SK-N-SH (cell line): Measurements from ENCODE around the gene HSPD1. TPM values are rescaled to one million over a fixed set of nuclear protein-coding genes. Genes with fewer than 3 reads are reported as not detected.
A peak's percentile ranks its signal among the peaks of the same experiment; 100 is the strongest.

Experiments used
- CTCF ChIA-PET: fragments of 300-600, 350-600 bp; formaldehyde crosslinking; extraction: SDS; loops from one replicate; lab custom pipeline; 2021; lab: Yijun Ruan, JAX
- POLR2A ChIA-PET: fragments of 350-600 bp; sonication (Branson Sonifier 250); formaldehyde crosslinking; extraction: SDS; loops from one replicate; lab custom pipeline; 2020; ENCODE audit warnings: antibody characterized with exemption, inconsistent platforms; lab: Yijun Ruan, JAX
- DNase-seq: peaks from one replicate; pipeline ENCODE4 v3.0.0; 2012
- H2AFZ ChIP-seq: fragments of 200-600 bp; sonication (generic); 2 replicates; pipeline ENCODE4 v1.8.1; 2016; ENCODE audit warnings: antibody characterized with exemption, mild to moderate bottlenecking, low read depth
- H3F3A ChIP-seq: fragments of 200-600 bp; sonication (generic); replicated peaks from 2 replicates; pipeline ENCODE3; 2016; ENCODE audit warnings: antibody characterized with exemption, mild to moderate bottlenecking; ENCODE audit not compliant: insufficient read depth
- H3K27ac ChIP-seq, 2 experiments: fragments of 200-500 bp in 1 of 2; fragments of 200-600 bp in 1 of 2; sonication (Bioruptor generic) in 1 of 2; sonication (generic), shearing (Covaris generic) in 1 of 2; 2 replicates each; pipeline versions ENCODE4 v1.5.1 to v1.6.1; 2014 to 2016; ENCODE audit warnings: low read depth in 2 of 2, inconsistent platforms in 1 of 2, low read length in 1 of 2, mild to moderate bottlenecking in 1 of 2, mixed read lengths in 1 of 2
- H3K27me3 ChIP-seq: fragments of 200-600 bp; sonication (generic), shearing (Covaris generic); 2 replicates; pipeline ENCODE4 v1.6.1; 2016; ENCODE audit warnings: mixed run types; ENCODE audit not compliant: insufficient read depth
- H3K36me3 ChIP-seq, 2 experiments: fragments of 200-500 bp in 1 of 2; fragments of 200-600 bp in 1 of 2; sonication (Bioruptor generic) in 1 of 2; sonication (generic) in 1 of 2; replicated peaks in 1 of 2; 2 replicates each; pipeline versions ENCODE3 to v1.5.1; 2014 to 2016; ENCODE audit warnings: low read length in 1 of 2, mild to moderate bottlenecking in 1 of 2; ENCODE audit not compliant: insufficient read depth in 2 of 2, control insufficient read depth in 1 of 2
- H3K4me1 ChIP-seq, 2 experiments: fragments of 200-500 bp in 1 of 2; fragments of 200-600 bp in 1 of 2; sonication (Bioruptor generic) in 1 of 2; sonication (generic), shearing (Covaris generic) in 1 of 2; 2 replicates each; pipeline versions ENCODE4 v1.5.1 to v1.6.1; 2014 to 2016; ENCODE audit warnings: low read depth in 1 of 2, low read length in 1 of 2, mixed run types in 1 of 2; ENCODE audit not compliant: insufficient read depth in 2 of 2, control insufficient read depth in 1 of 2
- H3K4me2 ChIP-seq: fragments of 200-600 bp; sonication (generic), shearing (Covaris generic); 2 replicates; pipeline ENCODE4 v1.6.1; 2017; ENCODE audit warnings: mixed run types
- H3K4me3 ChIP-seq, 2 experiments: fragments of 200-500 bp in 1 of 2; fragments of 200-600 bp in 1 of 2; sonication (Bioruptor generic) in 1 of 2; sonication (generic), shearing (Covaris generic) in 1 of 2; 2 replicates each; pipeline versions ENCODE4 v1.5.1 to v1.8.1; 2014 to 2016; ENCODE audit warnings: low read depth in 2 of 2, inconsistent platforms in 1 of 2, low read length in 1 of 2, mild to moderate bottlenecking in 1 of 2, mixed read lengths in 1 of 2, moderate library complexity in 1 of 2
- H3K79me2 ChIP-seq: fragments of 200-600 bp; sonication (generic); 2 replicates; pipeline ENCODE4 v1.8.1; 2017; ENCODE audit warnings: mild to moderate bottlenecking; ENCODE audit not compliant: insufficient read depth
- H3K9ac ChIP-seq: fragments of 200-600 bp; sonication (generic); 2 replicates; pipeline ENCODE4 v1.6.1; 2017; ENCODE audit warnings: mixed run types
- H3K9me2 ChIP-seq: fragments of 200-600 bp; sonication (generic); 2 replicates; pipeline ENCODE4 v1.6.1; 2017; ENCODE audit warnings: mixed run types
- H3K9me3 ChIP-seq: fragments of 200-600 bp; sonication (generic); 2 replicates; pipeline ENCODE4 v1.6.1; 2017; ENCODE audit warnings: mixed run types, mild to moderate bottlenecking, moderate library complexity
- H4K20me1 ChIP-seq: fragments of 200-600 bp; sonication (generic); 2 replicates; pipeline ENCODE4 v1.6.1; 2017; ENCODE audit warnings: mild to moderate bottlenecking, mixed run types; ENCODE audit not compliant: insufficient read depth
- CHD2 ChIP-seq: fragments of 150-350 bp; IDR thresholded peaks from 2 replicates; pipeline ENCODE4 v1.6.1; 2018; ENCODE audit warnings: low read length; ENCODE audit not compliant: partially characterized antibody
- ELF1 ChIP-seq: IDR thresholded peaks from 2 replicates; pipeline ENCODE4 v1.4.0; 2012
- EP300 ChIP-seq, 2 experiments: IDR thresholded peaks; 2 replicates each; pipeline versions ENCODE4 v1.4.0 to v1.6.1; 2012; ENCODE audit warnings: borderline replicate concordance in 1 of 2, low read depth in 1 of 2, low read length in 1 of 2
- EZH2phosphoT487 ChIP-seq: fragments of 200-600 bp; sonication (generic); IDR thresholded peaks from 2 replicates; pipeline ENCODE4 v1.6.1; 2017; ENCODE audit warnings: low read depth, mixed run types, mild to moderate bottlenecking, antibody characterized with exemption, moderate library complexity, borderline replicate concordance
- FOXJ3 ChIP-seq: sonication (generic); formaldehyde crosslinking; IDR thresholded peaks from 2 replicates; pipeline ENCODE4 v1.5.1; 2020; ENCODE audit warnings: mild to moderate bottlenecking, missing genetic modification reagents
- GABPA ChIP-seq: IDR thresholded peaks from 2 replicates; pipeline ENCODE4 v1.4.0; 2012; ENCODE audit warnings: low read depth, mild to moderate bottlenecking
- GATA2 ChIP-seq: sonication (generic); formaldehyde crosslinking; IDR thresholded peaks from 2 replicates; pipeline ENCODE4 v1.5.0; 2020; ENCODE audit warnings: mild to moderate bottlenecking, missing genetic modification reagents
- MEF2A ChIP-seq: IDR thresholded peaks from 2 replicates; pipeline ENCODE4 v1.4.0; 2012; ENCODE audit warnings: low read depth, borderline replicate concordance
- MXI1 ChIP-seq: IDR thresholded peaks from 2 replicates; pipeline ENCODE4 v1.6.1; 2012; ENCODE audit warnings: mild to moderate bottlenecking, low read depth, low read length, improper control_type of control experiment
- RAD21 ChIP-seq: IDR thresholded peaks from 2 replicates; pipeline ENCODE4 v1.6.1; 2012; ENCODE audit warnings: mild to moderate bottlenecking, low read length
- RCOR1 ChIP-seq: fragments of 150-350 bp; IDR thresholded peaks from 2 replicates; pipeline ENCODE4 v1.6.1; 2017; ENCODE audit warnings: antibody characterized with exemption, low read length
- RFX5 ChIP-seq: IDR thresholded peaks from 2 replicates; pipeline ENCODE4 v1.6.1; 2012; ENCODE audit warnings: mild to moderate bottlenecking, improper control_type of control experiment, low read length
- SIN3A ChIP-seq: IDR thresholded peaks from 2 replicates; pipeline ENCODE4 v1.6.1; 2012; ENCODE audit warnings: low read depth, mild to moderate bottlenecking, low read length, moderate library complexity, borderline replicate concordance
- SMC3 ChIP-seq: IDR thresholded peaks from 2 replicates; pipeline ENCODE4 v1.6.1; 2012; ENCODE audit warnings: low read depth, low read length, improper control_type of control experiment
- TCF12 ChIP-seq: IDR thresholded peaks from 2 replicates; pipeline ENCODE4 v1.4.0; 2012
- WGBS: methylation state at CpG from one replicate; pipeline ENCODE4 v1.1.6; 2017; ENCODE audit warnings: low lambda C conversion rate; 5-methylcytosine and 5-hydroxymethylcytosine counted together
- polyA plus RNA-seq, 3 experiments: library from polyadenylated mRNA; depleted of rRNA; stranded (reverse); fragments of >200 nt; gene quantifications; 2 replicates each; pipeline ENCODE4 v1.2.3, GENCODE V29; 2012
- TF ChIP-seq, protein P1 (sequence below): fragments of 200-600 bp; sonication (generic); IDR thresholded peaks from 2 replicates; pipeline ENCODE4 v1.6.1; 2017; ENCODE audit warnings: antibody characterized with exemption, mild to moderate bottlenecking, moderate library complexity
- TF ChIP-seq, protein P2 (sequence below): fragments of 150-350 bp; IDR thresholded peaks from 2 replicates; pipeline ENCODE4 v1.6.1; 2016; ENCODE audit warnings: mild to moderate bottlenecking, low read depth, low read length
- TF ChIP-seq, protein P3 (sequence below): IDR thresholded peaks from 2 replicates; pipeline ENCODE4; 2012
- TF ChIP-seq, protein P4 (sequence below): IDR thresholded peaks from 2 replicates; pipeline ENCODE4 v1.4.0; 2012; ENCODE audit warnings: low read depth

HSPD1 gene
- polyA plus RNA-seq, 1 of the 3 experiments (the other 2 are of a cell fraction), result 212 TPM

DNA sequence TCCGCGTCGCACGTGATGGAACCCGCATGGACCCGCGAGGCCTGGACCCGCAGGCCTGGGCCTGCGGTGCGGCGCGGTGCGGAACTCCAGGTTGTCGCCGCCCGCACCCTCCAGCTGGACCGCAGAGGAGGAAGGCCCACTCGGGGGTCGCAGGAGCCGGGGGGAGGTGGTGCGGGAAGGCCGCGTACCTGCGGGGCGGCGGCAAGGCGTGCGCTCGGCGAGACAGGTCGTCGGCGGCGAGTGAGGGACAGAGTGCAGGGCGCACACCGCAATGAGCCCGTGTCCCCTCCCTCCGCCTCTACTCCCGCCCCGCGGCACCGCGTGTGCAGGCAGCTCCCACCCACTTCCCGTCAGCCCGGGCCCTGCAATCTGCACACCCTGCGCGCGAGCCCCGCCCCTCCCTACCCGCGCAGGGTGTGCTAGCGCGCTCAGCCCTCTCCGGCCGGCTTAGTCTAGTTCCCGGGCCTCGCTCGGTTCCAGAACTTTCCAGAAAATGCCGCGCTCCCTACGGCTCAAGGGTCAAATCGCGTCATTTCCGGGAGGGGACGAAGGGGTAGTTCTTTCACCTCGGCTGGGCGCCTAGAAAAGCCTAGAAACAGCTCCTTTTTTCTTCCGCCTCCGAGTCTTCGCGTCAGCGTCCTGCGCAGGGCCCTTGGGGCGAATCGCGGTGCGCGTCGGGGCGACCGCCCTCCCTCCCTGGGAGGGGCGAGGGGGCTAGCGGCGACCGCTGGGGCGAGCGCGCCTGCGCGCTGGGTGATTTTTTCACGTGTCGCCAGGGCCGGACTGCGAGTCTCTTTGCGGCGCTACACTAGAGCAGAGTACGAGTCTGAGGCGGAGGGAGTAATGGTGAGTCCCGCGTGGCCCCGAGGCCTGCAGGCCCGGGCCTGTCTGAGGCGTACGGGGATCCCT, at the start of gene HSPD1, which contains the start of gene HSPE1 (continued):
- TF ChIP-seq RAD21 (no peak), RFX5 (no peak), MEF2A (no peak), SIN3A (peak; percentile 72), EZH2phosphoT487 (no peak), FOXJ3 (no peak), SMC3 (no peak), RCOR1 (peak; percentile 11; the same call in 1 of the 2 replicates)
- TF ChIP-seq, protein P1, sequence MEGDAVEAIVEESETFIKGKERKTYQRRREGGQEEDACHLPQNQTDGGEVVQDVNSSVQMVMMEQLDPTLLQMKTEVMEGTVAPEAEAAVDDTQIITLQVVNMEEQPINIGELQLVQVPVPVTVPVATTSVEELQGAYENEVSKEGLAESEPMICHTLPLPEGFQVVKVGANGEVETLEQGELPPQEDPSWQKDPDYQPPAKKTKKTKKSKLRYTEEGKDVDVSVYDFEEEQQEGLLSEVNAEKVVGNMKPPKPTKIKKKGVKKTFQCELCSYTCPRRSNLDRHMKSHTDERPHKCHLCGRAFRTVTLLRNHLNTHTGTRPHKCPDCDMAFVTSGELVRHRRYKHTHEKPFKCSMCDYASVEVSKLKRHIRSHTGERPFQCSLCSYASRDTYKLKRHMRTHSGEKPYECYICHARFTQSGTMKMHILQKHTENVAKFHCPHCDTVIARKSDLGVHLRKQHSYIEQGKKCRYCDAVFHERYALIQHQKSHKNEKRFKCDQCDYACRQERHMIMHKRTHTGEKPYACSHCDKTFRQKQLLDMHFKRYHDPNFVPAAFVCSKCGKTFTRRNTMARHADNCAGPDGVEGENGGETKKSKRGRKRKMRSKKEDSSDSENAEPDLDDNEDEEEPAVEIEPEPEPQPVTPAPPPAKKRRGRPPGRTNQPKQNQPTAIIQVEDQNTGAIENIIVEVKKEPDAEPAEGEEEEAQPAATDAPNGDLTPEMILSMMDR, result no peak
- TF ChIP-seq, protein P2, sequence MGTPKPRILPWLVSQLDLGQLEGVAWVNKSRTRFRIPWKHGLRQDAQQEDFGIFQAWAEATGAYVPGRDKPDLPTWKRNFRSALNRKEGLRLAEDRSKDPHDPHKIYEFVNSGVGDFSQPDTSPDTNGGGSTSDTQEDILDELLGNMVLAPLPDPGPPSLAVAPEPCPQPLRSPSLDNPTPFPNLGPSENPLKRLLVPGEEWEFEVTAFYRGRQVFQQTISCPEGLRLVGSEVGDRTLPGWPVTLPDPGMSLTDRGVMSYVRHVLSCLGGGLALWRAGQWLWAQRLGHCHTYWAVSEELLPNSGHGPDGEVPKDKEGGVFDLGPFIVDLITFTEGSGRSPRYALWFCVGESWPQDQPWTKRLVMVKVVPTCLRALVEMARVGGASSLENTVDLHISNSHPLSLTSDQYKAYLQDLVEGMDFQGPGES, result no peak
- TF ChIP-seq, all 33 proteins: peak for 19

DNA sequence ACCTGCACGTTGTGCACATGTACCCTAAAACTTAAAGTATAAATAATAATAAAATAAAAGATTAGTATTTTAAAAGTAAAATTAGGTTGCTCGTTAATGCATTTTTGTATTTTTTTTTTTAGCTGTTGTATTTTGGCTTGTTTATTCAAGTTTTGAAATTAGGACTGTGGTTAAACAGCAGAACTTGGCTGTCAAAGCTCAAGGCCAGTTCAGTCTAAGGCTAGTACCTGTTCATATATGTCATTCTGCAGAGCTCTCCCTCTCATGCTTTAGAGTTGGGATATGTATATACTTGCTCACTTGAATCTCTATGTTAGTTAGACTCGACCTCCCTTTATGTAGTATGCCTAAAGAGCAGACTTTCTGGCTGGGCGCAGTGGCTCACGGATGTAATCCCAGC, 48.9 kb upstream of the HSPD1 start:
- ChIA-PET POLR2A (no interaction called here), CTCF (no interaction called here)
- WGBS, result 93% methylated on average over 5 of the region's 5 CpGs
- Histone ChIP-seq H3K4me1 (no peaks in the 10 kb centered on the region), H3F3A (peaks cover 4% of the 10 kb centered on the region), H3K9me3 (no peaks in the 10 kb centered on the region), H3K9me2 (no peaks in the 10 kb centered on the region), H4K20me1 (peaks cover 6% of the 10 kb centered on the region; the same call in 1 of the 2 replicates), H3K36me3 (peaks cover 40 to 76% of the 10 kb centered on the region in 2 experiments), H3K79me2 (peaks cover 50% of the 10 kb centered on the region), H3K27me3 (no peaks in the 10 kb centered on the region), H3K27ac (no peak overlapping the region), H3K9ac (no peak overlapping the region), H3K4me2 (no peak overlapping the region), H3K4me3 (no peak overlapping the region), H2AFZ (no peak overlapping the region)
- DNase-seq, result no peak
- TF ChIP-seq ELF1, result no peak
- TF ChIP-seq, protein P2, result no peak
- TF ChIP-seq GABPA, result no peak
- TF ChIP-seq MEF2A, result no peak
- TF ChIP-seq TCF12, result no peak
- no peak for TF ChIP-seq EP300 (IDR thresholded peaks at IDR 0.05; ENCODE audit: borderline replicate concordance in 1 of 2, low read depth in 1 of 2, low read length in 1 of 2)
- TF ChIP-seq, protein P3, sequence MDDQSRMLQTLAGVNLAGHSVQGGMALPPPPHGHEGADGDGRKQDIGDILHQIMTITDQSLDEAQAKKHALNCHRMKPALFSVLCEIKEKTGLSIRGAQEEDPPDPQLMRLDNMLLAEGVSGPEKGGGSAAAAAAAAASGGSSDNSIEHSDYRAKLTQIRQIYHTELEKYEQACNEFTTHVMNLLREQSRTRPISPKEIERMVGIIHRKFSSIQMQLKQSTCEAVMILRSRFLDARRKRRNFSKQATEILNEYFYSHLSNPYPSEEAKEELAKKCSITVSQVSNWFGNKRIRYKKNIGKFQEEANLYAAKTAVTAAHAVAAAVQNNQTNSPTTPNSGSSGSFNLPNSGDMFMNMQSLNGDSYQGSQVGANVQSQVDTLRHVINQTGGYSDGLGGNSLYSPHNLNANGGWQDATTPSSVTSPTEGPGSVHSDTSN, result no peak
- no peak for TF ChIP-seq GATA2
- TF ChIP-seq, protein P4, sequence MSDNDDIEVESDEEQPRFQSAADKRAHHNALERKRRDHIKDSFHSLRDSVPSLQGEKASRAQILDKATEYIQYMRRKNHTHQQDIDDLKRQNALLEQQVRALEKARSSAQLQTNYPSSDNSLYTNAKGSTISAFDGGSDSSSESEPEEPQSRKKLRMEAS, result no peak
- no peak for TF ChIP-seq CHD2
- TF ChIP-seq MXI1, result no peak
- no peak for TF ChIP-seq RCOR1
